ENCODE measurements around the gene NOVA1. TPM values are rescaled to one million over a fixed set of nuclear protein-coding genes. Genes with fewer than 3 reads are reported as not detected.

The NOVA1 gene
- total and polyA plus RNA-seq, 4 donors, result 0.24 to 0.79 (median 0.58) TPM

GRCh38 chr14:26622611-26623010 lies 24.8 kb upstream of the NOVA1 start:
- no peaks in the 10 kb centered on the region for H3K4me1 ChIP-seq (ENCODE audit: control insufficient read depth in 4 of 4, insufficient read depth in 4 of 4, low read length in 3 of 4)
- WGBS, result 59% methylated on average over 1 of the region's 1 CpG
- TF ChIP-seq HNF4A (conservative IDR thresholded peaks at IDR 0.05), result no peak
- TF ChIP-seq SP1 (IDR thresholded peaks at IDR 0.05), result no peak
- no peak for TF ChIP-seq REST (IDR thresholded peaks at IDR 0.05)
- no peak for TF ChIP-seq YY1 (IDR thresholded peaks at IDR 0.05)
- H3K9me3 ChIP-seq (ENCODE audit: control insufficient read depth in 4 of 4, low read length in 3 of 4), result no peaks in the 10 kb centered on the region
- no peak overlapping the region for H3K4me3 ChIP-seq (ENCODE audit: low read depth in 1 of 3, low read length in 3 of 3)
- H3K36me3 ChIP-seq (ENCODE audit: control insufficient read depth in 4 of 4, insufficient read depth in 3 of 4, low read depth in 1 of 4, low read length in 3 of 4), result no peaks in the 10 kb centered on the region
- DNase-seq (ENCODE audit: low spot score), result no peak
- no peaks in the 10 kb centered on the region for H3K27me3 ChIP-seq (ENCODE audit: control insufficient read depth in 4 of 4, insufficient read depth in 4 of 4, low read length in 3 of 4)
- H3K9ac ChIP-seq (ENCODE audit: low read depth in 1 of 2, low read length in 2 of 2), result no peak overlapping the region
- no peak overlapping the region for H3K27ac ChIP-seq (ENCODE audit: low read depth in 1 of 2, low read length in 2 of 2)

- no peaks in the 10 kb centered on the region for H3K36me3 ChIP-seq (ENCODE audit: control insufficient read depth in 4 of 4, insufficient read depth in 3 of 4, low read depth in 1 of 4, low read length in 3 of 4)
- H3K27ac ChIP-seq (ENCODE audit: low read depth in 1 of 2, low read length in 2 of 2), result no peak overlapping the region
- 83% methylated on average over 2 of the region's 2 CpGs for whole genome bisulfite sequencing
- no peaks in the 10 kb centered on the region for H3K4me1 ChIP-seq (ENCODE audit: control insufficient read depth in 4 of 4, insufficient read depth in 4 of 4, low read length in 3 of 4)
- H3K9ac ChIP-seq (ENCODE audit: low read depth in 1 of 2, low read length in 2 of 2), result no peak overlapping the region
- no peak overlapping the region for H3K4me3 ChIP-seq (ENCODE audit: low read depth in 1 of 3, low read length in 3 of 3)
- no peaks in the 10 kb centered on the region for H3K9me3 ChIP-seq (ENCODE audit: control insufficient read depth in 4 of 4, low read length in 3 of 4)
- DNase-seq (ENCODE audit: low spot score), result no peak
- TF ChIP-seq JUND (IDR thresholded peaks at IDR 0.05), result no peak
- TF ChIP-seq HNF4A (conservative IDR thresholded peaks at IDR 0.05), result no peak
- no peak for TF ChIP-seq HNF4G (IDR thresholded peaks at IDR 0.05)
- no peak for TF ChIP-seq SP1 (IDR thresholded peaks at IDR 0.05)
- no peak for TF ChIP-seq ZBTB33 (IDR thresholded peaks at IDR 0.05)
- TF ChIP-seq FOXA1 (IDR thresholded peaks at IDR 0.05), result no peak
- TF ChIP-seq YY1 (IDR thresholded peaks at IDR 0.05), result no peak
- no peak for TF ChIP-seq REST (IDR thresholded peaks at IDR 0.05)
- no peaks in the 10 kb centered on the region for H3K27me3 ChIP-seq (ENCODE audit: control insufficient read depth in 4 of 4, insufficient read depth in 4 of 4, low read length in 3 of 4)
Observed at GRCh38 chr14:26621807-26622560, 24.2 kb upstream of the NOVA1 start.

Data from liver (tissue), 9 donors.